Muscle layer of duodenum (tissue), 2 donors: Measurements from ENCODE around the gene CST9L.

ENCODE experiments used
- H3K27ac ChIP-seq: one replicate; pipeline ENCODE4 v1.7.0; 2013; ENCODE audit warnings: mild to moderate bottlenecking, low read length
- H3K27me3 ChIP-seq: one replicate; pipeline ENCODE4 v1.7.0; 2013; ENCODE audit warnings: low read depth, mild to moderate bottlenecking, control low read depth, low read length
- H3K36me3 ChIP-seq, 2 donors: one replicate each; pipeline ENCODE4 v1.7.0; 2013; ENCODE audit warnings: low read length in 2 of 2, control low read depth in 1 of 2, mild to moderate bottlenecking in 1 of 2; ENCODE audit not compliant: insufficient read depth in 2 of 2, control insufficient read depth in 1 of 2
- H3K4me1 ChIP-seq, 2 donors: one replicate each; pipeline ENCODE4 v1.7.0; 2013; ENCODE audit warnings: low read length in 2 of 2, mild to moderate bottlenecking in 2 of 2, control low read depth in 1 of 2, moderate library complexity in 1 of 2; ENCODE audit not compliant: insufficient read depth in 2 of 2, control insufficient read depth in 1 of 2
- H3K4me3 ChIP-seq, 2 donors: one replicate each; pipeline ENCODE4 v1.7.0; 2013; ENCODE audit warnings: low read length in 2 of 2, low read depth in 1 of 2, mild to moderate bottlenecking in 1 of 2
- H3K9me3 ChIP-seq, 2 donors: one replicate each; pipeline ENCODE4 v1.7.0; 2013; ENCODE audit warnings: low read length in 2 of 2, control low read depth in 1 of 2, mild to moderate bottlenecking in 1 of 2; ENCODE audit not compliant: control insufficient read depth in 1 of 2
- donor health status: healthy.

CST9L gene

GRCh38 chr20:23603321-23603720, 35.0 kb upstream of the CST9L start:
- no peaks in the 10 kb centered on the region for H3K27me3 ChIP-seq
- H3K4me3 ChIP-seq: no peak overlapping the region
- H3K36me3 ChIP-seq: no peaks in the 10 kb centered on the region
- peaks cover 0 to 12% of the 10 kb centered on the region in 2 donors for H3K4me1 ChIP-seq
- H3K9me3 ChIP-seq: no peaks in the 10 kb centered on the region
- no peak overlapping the region for H3K27ac ChIP-seq

GRCh38 chr20:23602699-23603098, 34.4 kb upstream of the CST9L start:
- no peaks in the 10 kb centered on the region for H3K27me3 ChIP-seq
- no peaks in the 10 kb centered on the region for H3K9me3 ChIP-seq
- H3K36me3 ChIP-seq: no peaks in the 10 kb centered on the region
- H3K27ac ChIP-seq: no peak overlapping the region
- peaks cover 0 to 12% of the 10 kb centered on the region in 2 donors for H3K4me1 ChIP-seq
- no peak overlapping the region for H3K4me3 ChIP-seq

GRCh38 chr20:23602241-23602640, 34.0 kb upstream of the CST9L start:
- Histone ChIP-seq H3K27ac (no peak overlapping the region), H3K9me3 (no peaks in the 10 kb centered on the region), H3K27me3 (no peaks in the 10 kb centered on the region), H3K36me3 (no peaks in the 10 kb centered on the region), H3K4me3 (no peak overlapping the region), H3K4me1 (peaks cover 0 to 10% of the 10 kb centered on the region in 2 donors)

- H3K36me3 ChIP-seq: no peaks in the 10 kb centered on the region
- no peaks in the 10 kb centered on the region for H3K27me3 ChIP-seq
- no peaks in the 10 kb centered on the region for H3K9me3 ChIP-seq
- H3K27ac ChIP-seq: no peak overlapping the region
- H3K4me3 ChIP-seq: no peak overlapping the region
- peaks cover 0 to 5% of the 10 kb centered on the region in 2 donors for H3K4me1 ChIP-seq
These were observed 33.4 kb upstream of the CST9L start for GRCh38 chr20:23601715-23602114.

- H3K4me3 ChIP-seq: no peak overlapping the region
- no peaks in the 10 kb centered on the region for H3K27me3 ChIP-seq
- H3K27ac ChIP-seq: no peak overlapping the region
- no peaks in the 10 kb centered on the region for H3K36me3 ChIP-seq
- H3K4me1 ChIP-seq: no peaks in the 10 kb centered on the region
- no peaks in the 10 kb centered on the region for H3K9me3 ChIP-seq
These were observed 30.2 kb upstream of the CST9L start for GRCh38 chr20:23598481-23598880.

- Histone ChIP-seq H3K4me3 (no peak overlapping the region), H3K36me3 (no peaks in the 10 kb centered on the region), H3K9me3 (no peaks in the 10 kb centered on the region), H3K27me3 (no peaks in the 10 kb centered on the region), H3K27ac (no peak overlapping the region), H3K4me1 (no peaks in the 10 kb centered on the region)
These were observed 28.4 kb upstream of the CST9L start for GRCh38 chr20:23596579-23597250.

- Histone ChIP-seq H3K4me3 (no peak overlapping the region), H3K27me3 (no peaks in the 10 kb centered on the region), H3K4me1 (no peaks in the 10 kb centered on the region), H3K9me3 (no peaks in the 10 kb centered on the region), H3K27ac (no peak overlapping the region), H3K36me3 (no peaks in the 10 kb centered on the region)
These were observed 27.7 kb upstream of the CST9L start for GRCh38 chr20:23595941-23596340.

GRCh38 chr20:23588434-23589403, 20.4 kb upstream of the CST9L start:
- Histone ChIP-seq H3K4me1 (no peaks in the 10 kb centered on the region), H3K36me3 (no peaks in the 10 kb centered on the region), H3K27me3 (no peaks in the 10 kb centered on the region), H3K27ac (no peak overlapping the region), H3K9me3 (no peaks in the 10 kb centered on the region), H3K4me3 (no peak overlapping the region)

GRCh38 chr20:23587631-23588030, 19.3 kb upstream of the CST9L start:
- Histone ChIP-seq H3K4me1 (no peaks in the 10 kb centered on the region), H3K4me3 (no peak overlapping the region), H3K36me3 (no peaks in the 10 kb centered on the region), H3K9me3 (no peaks in the 10 kb centered on the region), H3K27ac (no peak overlapping the region), H3K27me3 (no peaks in the 10 kb centered on the region)

- H3K4me1 ChIP-seq: no peaks in the 10 kb centered on the region
- no peaks in the 10 kb centered on the region for H3K27me3 ChIP-seq
- no peak overlapping the region for H3K27ac ChIP-seq
- no peaks in the 10 kb centered on the region for H3K9me3 ChIP-seq
- no peaks in the 10 kb centered on the region for H3K36me3 ChIP-seq
- no peak overlapping the region for H3K4me3 ChIP-seq
These were observed 18.6 kb upstream of the CST9L start for GRCh38 chr20:23586735-23587525.
